ENCODE results near the gene LCN10.

GRCh38 chr9:136769710-136770191 is 27.0 kb upstream of the LCN10 start:
- peak; percentile 44 for TF ChIP-seq CTCF (IDR thresholded peaks at IDR 0.05; ENCODE audit: poor library complexity)
- TF ChIP-seq EZH2phosphoT487 (IDR thresholded peaks at IDR 0.05; ENCODE audit: low read depth, severe bottlenecking, unreplicated experiment): no peak
- no peak for TF ChIP-seq EZH2 (IDR thresholded peaks at IDR 0.05; ENCODE audit: borderline replicate concordance)

Measured in hepatocyte (in vitro differentiated cells).